ENCODE measurements around the gene CRELD1. TPM values are rescaled to one million over a fixed set of nuclear protein-coding genes. Genes with fewer than 3 reads are reported as not detected.
A peak's percentile ranks its signal among the peaks of the same experiment; 100 is the strongest.

The CRELD1 gene
- total and polyA plus RNA-seq, 9 of the 15 experiments (the other 6 are each of a cell fraction or from before 2014, with no cell fraction given) = 3.3 to 25.8 (median 16.5) TPM

DNA sequence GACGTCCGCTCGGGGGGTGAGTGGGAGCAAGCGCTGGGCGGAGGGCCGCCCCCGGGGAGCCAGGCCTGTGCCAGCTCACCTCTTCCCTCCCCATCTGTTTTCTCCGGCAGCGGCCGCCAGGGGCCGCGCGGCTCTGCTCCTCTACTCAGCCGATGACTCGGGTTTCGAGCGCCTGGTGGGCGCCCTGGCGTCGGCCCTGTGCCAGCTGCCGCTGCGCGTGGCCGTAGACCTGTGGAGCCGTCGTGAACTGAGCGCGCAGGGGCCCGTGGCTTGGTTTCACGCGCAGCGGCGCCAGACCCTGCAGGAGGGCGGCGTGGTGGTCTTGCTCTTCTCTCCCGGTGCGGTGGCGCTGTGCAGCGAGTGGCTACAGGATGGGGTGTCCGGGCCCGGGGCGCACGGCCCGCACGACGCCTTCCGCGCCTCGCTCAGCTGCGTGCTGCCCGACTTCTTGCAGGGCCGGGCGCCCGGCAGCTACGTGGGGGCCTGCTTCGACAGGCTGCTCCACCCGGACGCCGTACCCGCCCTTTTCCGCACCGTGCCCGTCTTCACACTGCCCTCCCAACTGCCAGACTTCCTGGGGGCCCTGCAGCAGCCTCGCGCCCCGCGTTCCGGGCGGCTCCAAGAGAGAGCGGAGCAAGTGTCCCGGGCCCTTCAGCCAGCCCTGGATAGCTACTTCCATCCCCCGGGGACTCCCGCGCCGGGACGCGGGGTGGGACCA is 632 bp upstream of the CRELD1 start (continued):
- TF ChIP-seq POLR2G (IDR thresholded peaks at IDR 0.05; ENCODE audit: low read depth, low read length) (peak; percentile 85), CREB5 (CRISPR knock-in tag; IDR thresholded peaks at IDR 0.05) (no peak), ETV6 (IDR thresholded peaks at IDR 0.05; ENCODE audit: borderline replicate concordance in 1 of 2, low read depth in 2 of 2, low read length in 1 of 2) (no peak), ETV6 (CRISPR knock-in tag; IDR thresholded peaks at IDR 0.05; ENCODE audit: borderline replicate concordance) (peak; percentile 21; the same call in 1 of the 2 replicates), EHMT2 (IDR thresholded peaks at IDR 0.05) (no peak), ZNF699 (CRISPR knock-in tag; IDR thresholded peaks at IDR 0.05; ENCODE audit: insufficient replicate concordance) (no peak), POLR2AphosphoS2 (IDR thresholded peaks at IDR 0.05; ENCODE audit: low read length) (no peak), KDM4B (IDR thresholded peaks at IDR 0.05; ENCODE audit: borderline replicate concordance in 2 of 2, low read depth in 1 of 2) (0 out of 4 replicates have a peak, but pooled peaks of 1 of the 2 experiments have one; percentile 23), ZNF165 (CRISPR knock-in tag; IDR thresholded peaks at IDR 0.05; ENCODE audit: borderline replicate concordance) (no peak), ZNF224 (CRISPR knock-in tag; IDR thresholded peaks at IDR 0.05) (0 out of 2 replicates have a peak, but pooled peaks have one; percentile 14), ZNF280A (IDR thresholded peaks at IDR 0.05; ENCODE audit: low read depth, partially characterized antibody) (no peak), SIN3B (IDR thresholded peaks at IDR 0.05; ENCODE audit: low read depth) (peak; percentile 69; the same call in 1 of the 2 replicates), ZNF830 (CRISPR knock-in tag; IDR thresholded peaks at IDR 0.05) (no peak), BCL6 (CRISPR knock-in tag; IDR thresholded peaks at IDR 0.05) (no peak), FOXK1 (CRISPR knock-in tag; IDR thresholded peaks at IDR 0.05; ENCODE audit: borderline replicate concordance) (0 out of 2 replicates have a peak, but pooled peaks have one; percentile 65), HEY1 (CRISPR knock-in tag; IDR thresholded peaks at IDR 0.05; ENCODE audit: borderline replicate concordance) (no peak), PTBP1 (IDR thresholded peaks at IDR 0.05; ENCODE audit: low read depth, low read length) (no peak), RAD21 (CRISPR knock-in tag; conservative IDR thresholded peaks at IDR 0.05 in 1 of 2, IDR thresholded peaks at IDR 0.05 in 1 of 2) (peak; percentile 85 to 86), ZNF76 (CRISPR knock-in tag; IDR thresholded peaks at IDR 0.05; ENCODE audit: borderline replicate concordance) (0 out of 2 replicates have a peak, but pooled peaks have one; percentile 20), MTA3 (IDR thresholded peaks at IDR 0.05; ENCODE audit: borderline replicate concordance) (peak; percentile 93; the same call in 1 of the 2 replicates), RHOXF2B (CRISPR knock-in tag; conservative IDR thresholded peaks at IDR 0.05) (no peak), TGIF2 (CRISPR knock-in tag; IDR thresholded peaks at IDR 0.05) (peak; percentile 96; the same call in 1 of the 2 replicates), ZNF384 (IDR thresholded peaks at IDR 0.05; ENCODE audit: low read depth, low read length) (no peak)
